GM10248 (cell line): ENCODE data around the gene DGKK.

Source experiments
- CTCF ChIA-PET: fragments of 300-600 bp; sonication (Branson Sonifier 250); formaldehyde crosslinking; extraction: SDS; loops from one replicate; lab custom pipeline; 2021; ENCODE audit warnings: antibody characterized with exemption; lab: Yijun Ruan, JAX
- POLR2A ChIA-PET: fragments of 350-650 bp; sonication (Branson Sonifier 250); formaldehyde crosslinking; extraction: SDS; loops from one replicate; lab custom pipeline; 2020; ENCODE audit warnings: antibody characterized with exemption; lab: Yijun Ruan, JAX
- DNase-seq: peaks from one replicate; pipeline ENCODE4 v3.0.0; 2012; ENCODE audit errors: extremely low spot score
- CTCF ChIP-seq: IDR thresholded peaks from 2 replicates; pipeline ENCODE4 v1.5.1; 2012; ENCODE audit warnings: mild to moderate bottlenecking, low read depth; ENCODE audit errors: extremely low read depth, missing control alignments, control extremely low read depth

DGKK gene

GRCh38 chrX:50403903-50404302 is 66.7 kb downstream of the DGKK start:
- no peak for TF ChIP-seq CTCF
- ChIA-PET POLR2A (no interaction called here), CTCF (no interaction called here)
- DNase-seq = no peak

- POLR2A ChIA-PET = no interaction called here
- CTCF ChIA-PET = no interaction called here
- DNase-seq = no peak
- TF ChIP-seq CTCF = no peak
Measured at GRCh38 chrX:50402886-50403285, 67.7 kb downstream of the DGKK start.

- CTCF ChIA-PET = no interaction called here
- DNase-seq = no peak
- POLR2A ChIA-PET = no interaction called here
- TF ChIP-seq CTCF = no peak
Measured at GRCh38 chrX:50393902-50394301, 76.7 kb downstream of the DGKK start.

GRCh38 chrX:50386520-50386919 is 84.1 kb downstream of the DGKK start:
- no peak for TF ChIP-seq CTCF
- POLR2A ChIA-PET = no interaction called here
- DNase-seq = no peak
- CTCF ChIA-PET = no interaction called here

- CTCF ChIA-PET = no interaction called here
- POLR2A ChIA-PET = no interaction called here
- TF ChIP-seq CTCF = no peak
- no peak for DNase-seq
Measured at GRCh38 chrX:50381729-50382415, 88.8 kb downstream of the DGKK start.

GRCh38 chrX:50375481-50376267 is 95.0 kb downstream of the DGKK start:
- TF ChIP-seq CTCF = no peak
- CTCF ChIA-PET = no interaction called here
- POLR2A ChIA-PET = no interaction called here
- no peak for DNase-seq
